Endothelial cell (in vitro differentiated cells): ENCODE data around the gene ITGAL. TPM values are rescaled to one million over a fixed set of nuclear protein-coding genes. Genes with fewer than 3 reads are reported as not detected.
"Not testable (repeated sequence)": the region's sequence is repeated elsewhere in the genome, so short reads cannot be mapped to it uniquely, and the experiment has no call there.

ENCODE experiments used
- DNase-seq: peaks from one replicate; pipeline ENCODE4 v3.0.0; 2021; ENCODE audit warnings: low spot score
- H3K27ac Mint-ChIP-seq: one replicate; pipeline ENCODE4 v1.8.0; 2021; ENCODE audit warnings: mixed read lengths, inconsistent platforms; ENCODE audit not compliant: unreplicated experiment
- H3K27me3 Mint-ChIP-seq: one replicate; pipeline ENCODE4 v1.8.0; 2021; ENCODE audit warnings: mild to moderate bottlenecking, moderate library complexity, mixed read lengths, inconsistent platforms; ENCODE audit not compliant: unreplicated experiment
- H3K36me3 Mint-ChIP-seq: one replicate; pipeline ENCODE4 v1.8.0; 2021; ENCODE audit warnings: mild to moderate bottlenecking, low read depth, mixed read lengths, inconsistent platforms; ENCODE audit not compliant: unreplicated experiment
- H3K4me1 Mint-ChIP-seq: one replicate; pipeline ENCODE4 v1.8.0; 2021; ENCODE audit warnings: mild to moderate bottlenecking, mixed read lengths, inconsistent platforms; ENCODE audit not compliant: unreplicated experiment
- H3K4me3 Mint-ChIP-seq: one replicate; pipeline ENCODE4 v1.8.0; 2021; ENCODE audit warnings: mild to moderate bottlenecking, mixed read lengths, inconsistent platforms; ENCODE audit not compliant: unreplicated experiment
- H3K9me3 Mint-ChIP-seq: one replicate; pipeline ENCODE4 v1.8.0; 2021; ENCODE audit warnings: mixed read lengths, inconsistent platforms; ENCODE audit not compliant: unreplicated experiment
- CTCF ChIP-seq: fragments of 200-600 bp; sonication (generic); IDR thresholded peaks from one replicate; pipeline ENCODE4 v1.5.0; 2021; ENCODE audit warnings: antibody characterized with exemption; ENCODE audit not compliant: unreplicated experiment
- total RNA-seq: library from RNA; stranded (reverse); fragmentation: NEBNext Ultra II Directional; extraction: Animal tissue kit (Norgen Biotek cat#: 25700); gene quantifications from one replicate; pipeline ENCODE4 v1.2.1, GENCODE V29; 2021; ENCODE audit not compliant: unreplicated experiment

ITGAL gene
- total RNA-seq, 1 donor from 2014 or later, result not detected

- H3K4me1 Mint-ChIP-seq, result peaks cover 18% of the 10 kb centered on the region
These were observed 24.9 kb upstream of the ITGAL start for GRCh38 chr16:30447512-30448226.

GRCh38 chr16:30449116-30449435 lies 23.5 kb upstream of the ITGAL start:
- H3K27me3 Mint-ChIP-seq, result peaks cover 8% of the 10 kb centered on the region
- peaks cover 12% of the 10 kb centered on the region for H3K4me1 Mint-ChIP-seq
- DNase-seq, result no peak
- no peak overlapping the region for H3K27ac Mint-ChIP-seq
- H3K9me3 Mint-ChIP-seq, result no peaks in the 10 kb centered on the region
- no peak for TF ChIP-seq CTCF
- H3K36me3 Mint-ChIP-seq, result peaks cover 6% of the 10 kb centered on the region
- H3K4me3 Mint-ChIP-seq, result no peak overlapping the region

More at GRCh38 chr16:30447512-30448226, 24.9 kb upstream of the ITGAL start:
- H3K27ac Mint-ChIP-seq, result no peak overlapping the region
- H3K4me3 Mint-ChIP-seq, result no peak overlapping the region
- H3K9me3 Mint-ChIP-seq, result no peaks in the 10 kb centered on the region
- DNase-seq, result no peak
- H3K36me3 Mint-ChIP-seq, result peaks cover 10% of the 10 kb centered on the region
- peaks cover 8% of the 10 kb centered on the region for H3K27me3 Mint-ChIP-seq
- no peak for TF ChIP-seq CTCF

GRCh38 chr16:30452709-30453580 lies 19.6 kb upstream of the ITGAL start:
- not testable (repeated sequence) for H3K27me3 Mint-ChIP-seq, H3K36me3 Mint-ChIP-seq, H3K27ac Mint-ChIP-seq, H3K4me3 Mint-ChIP-seq, H3K9me3 Mint-ChIP-seq, DNase-seq, H3K4me1 Mint-ChIP-seq

GRCh38 chr16:30456302-30456701 lies 16.2 kb upstream of the ITGAL start:
- TF ChIP-seq CTCF, result no peak
- Mint-ChIP-seq H3K36me3 (no peaks in the 10 kb centered on the region), H3K4me3 (no peak overlapping the region), H3K27me3 (no peaks in the 10 kb centered on the region), H3K27ac (no peak overlapping the region), H3K4me1 (no peaks in the 10 kb centered on the region), H3K9me3 (no peaks in the 10 kb centered on the region)
- no peak for DNase-seq

GRCh38 chr16:30457256-30457655 lies 15.3 kb upstream of the ITGAL start:
- no peaks in the 10 kb centered on the region for H3K27me3 Mint-ChIP-seq
- H3K27ac Mint-ChIP-seq, result no peak overlapping the region
- TF ChIP-seq CTCF, result no peak
- H3K36me3 Mint-ChIP-seq, result no peaks in the 10 kb centered on the region
- no peaks in the 10 kb centered on the region for H3K9me3 Mint-ChIP-seq
- H3K4me3 Mint-ChIP-seq, result no peak overlapping the region
- H3K4me1 Mint-ChIP-seq, result no peaks in the 10 kb centered on the region
- DNase-seq, result no peak
